ENCODE results near the gene LAMP2.

GRCh38 chrX:120468825-120469525, at the start of gene LAMP2:
- TF ChIP-seq CTCF (conservative IDR thresholded peaks at IDR 0.05): no peak
- no peak for TF ChIP-seq EZH2 (IDR thresholded peaks at IDR 0.05; ENCODE audit: low read depth)

All from PC-9 (cell line).